H1 (cell line): Measurements from ENCODE around the gene TCERG1. TPM values are rescaled to one million over a fixed set of nuclear protein-coding genes. Genes with fewer than 3 reads are reported as not detected.

Experiments
- CTCF ChIA-PET: fragments of 300-600 bp; sonication (Branson Sonifier 250); formaldehyde crosslinking; loops from one replicate; lab custom pipeline; 2021; ENCODE audit not compliant: partially characterized antibody; lab: Charles Lee
- POLR2A ChIA-PET: fragments of 300-600 bp; sonication (Branson Sonifier 250); formaldehyde crosslinking; loops from one replicate; lab custom pipeline; 2021; ENCODE audit warnings: inconsistent platforms; ENCODE audit not compliant: partially characterized antibody; lab: Charles Lee
- DNase-seq, 2 experiments: peaks; one replicate each; pipeline versions ENCODE4 v3.0.0 to v3.0.0-alpha.2; 2010 to 2022; ENCODE audit warnings: low spot score in 2 of 2, low read depth in 1 of 2, mixed read lengths in 1 of 2
- FAIRE-seq: peaks from 2 replicates; lab custom pipeline; 2011; peaks lifted over from hg19 to GRCh38; lab: Jason Lieb, UNC
- H2AFZ ChIP-seq: 2 replicates; pipeline ENCODE4 v1.8.1; 2012; ENCODE audit warnings: low read length, inconsistent platforms
- H2AK5ac ChIP-seq: 2 replicates; pipeline ENCODE4 v1.6.1; 2013; ENCODE audit warnings: low read depth, low read length
- H2BK120ac ChIP-seq: replicated peaks from 2 replicates; pipeline ENCODE3; 2013; ENCODE audit warnings: low read depth, low read length, inconsistent platforms
- H2BK12ac ChIP-seq: 2 replicates; pipeline ENCODE4 v1.6.1; 2013; ENCODE audit warnings: low read depth, low read length
- H2BK15ac ChIP-seq: 2 replicates; pipeline ENCODE4 v1.6.1; 2013; ENCODE audit warnings: low read length
- H2BK20ac ChIP-seq: 2 replicates; pipeline ENCODE4 v1.6.1; 2013; ENCODE audit warnings: low read length
- H2BK5ac ChIP-seq: 2 replicates; pipeline ENCODE4 v1.6.1; 2013; ENCODE audit warnings: low read depth, low read length
- H3K14ac ChIP-seq: 2 replicates; pipeline ENCODE4 v1.6.1; 2013; ENCODE audit warnings: inconsistent platforms; ENCODE audit not compliant: insufficient read length
- H3K18ac ChIP-seq: 2 replicates; pipeline ENCODE4 v1.6.1; 2013; ENCODE audit warnings: low read length; ENCODE audit errors: extremely low read depth
- H3K23ac ChIP-seq: 2 replicates; pipeline ENCODE4 v1.6.1; 2013; ENCODE audit warnings: inconsistent platforms; ENCODE audit not compliant: insufficient read length
- H3K23me2 ChIP-seq: 2 replicates; pipeline ENCODE4 v1.6.1; 2013; ENCODE audit warnings: low read depth, low read length
- H3K27ac ChIP-seq: 2 replicates; pipeline ENCODE4 v1.6.1; 2011; ENCODE audit warnings: low read depth, low read length, inconsistent platforms
- H3K27me3 ChIP-seq, 4 experiments: replicated peaks in 1 of 4; 1 replicate in 1 of 4; 2 replicates in 3 of 4; pipeline versions ENCODE4 v1.6.1 to v1.8.1; 2011 to 2013; ENCODE audit warnings: low read length in 3 of 4, mild to moderate bottlenecking in 3 of 4, inconsistent platforms in 2 of 4, mixed read lengths in 2 of 4, moderate library complexity in 1 of 4; ENCODE audit not compliant: control insufficient read depth in 3 of 4, insufficient read depth in 3 of 4; ENCODE audit errors: extremely low read depth in 1 of 4
- H3K36me3 ChIP-seq, 4 experiments: 2 replicates each; pipeline versions ENCODE4 v1.6.1 to v1.8.1; 2011 to 2013; ENCODE audit warnings: mild to moderate bottlenecking in 4 of 4, low read length in 3 of 4, moderate library complexity in 2 of 4, control low read depth in 1 of 4, inconsistent platforms in 1 of 4; ENCODE audit not compliant: insufficient read depth in 4 of 4, control insufficient read depth in 2 of 4
- H3K4ac ChIP-seq: replicated peaks from 2 replicates; pipeline ENCODE3; 2013; ENCODE audit warnings: low read length, low read depth, mixed read lengths, inconsistent platforms; ENCODE audit not compliant: insufficient read length
- H3K4me1 ChIP-seq, 4 experiments: replicated peaks in 1 of 4; 1 replicate in 1 of 4; 2 replicates in 3 of 4; pipeline versions ENCODE4 v1.6.1 to v1.8.1; 2011 to 2013; ENCODE audit warnings: low read length in 3 of 4, inconsistent platforms in 2 of 4, mixed read lengths in 1 of 4; ENCODE audit not compliant: insufficient read depth in 4 of 4, control insufficient read depth in 3 of 4
- H3K4me2 ChIP-seq, 2 experiments: 2 replicates each; pipeline versions ENCODE4 v1.6.1 to v1.8.1; 2011 to 2013; ENCODE audit warnings: low read depth in 2 of 2, low read length in 2 of 2, control low read depth in 1 of 2, inconsistent platforms in 1 of 2, mild to moderate bottlenecking in 1 of 2; ENCODE audit not compliant: insufficient read depth in 1 of 2
- H3K4me3 ChIP-seq, 4 experiments: fragments of 200-600, 300-600 bp in 1 of 4; sonication (generic), shearing (Covaris generic), sonication (Bioruptor Twin) in 1 of 4; 2 replicates each; pipeline versions ENCODE4 v1.5.1 to v1.8.1; 2011 to 2016; ENCODE audit warnings: low read length in 4 of 4, low read depth in 3 of 4, control low read depth in 2 of 4, inconsistent platforms in 2 of 4, mild to moderate bottlenecking in 2 of 4, mixed read lengths in 1 of 4, moderate library complexity in 1 of 4; ENCODE audit not compliant: insufficient read depth in 2 of 4; ENCODE audit errors: extremely low read depth in 1 of 4
- H3K56ac ChIP-seq: replicated peaks from 2 replicates; pipeline ENCODE3; 2013; ENCODE audit warnings: low read depth, mild to moderate bottlenecking, mixed read lengths, low read length, inconsistent platforms; ENCODE audit not compliant: insufficient read length
- H3K79me1 ChIP-seq: 2 replicates; pipeline ENCODE4 v1.6.1; 2013; ENCODE audit warnings: low read depth, low read length, control low read depth
- H3K79me2 ChIP-seq, 2 experiments: 2 replicates each; pipeline versions ENCODE4 v1.6.1 to v1.8.1; 2012 to 2013; ENCODE audit warnings: low read length in 2 of 2, mild to moderate bottlenecking in 2 of 2, inconsistent platforms in 1 of 2; ENCODE audit not compliant: insufficient read depth in 2 of 2, control insufficient read depth in 1 of 2
- H3K9ac ChIP-seq, 4 experiments: replicated peaks in 1 of 4; 1 replicate in 1 of 4; 2 replicates in 3 of 4; pipeline versions ENCODE4 v1.6.1 to v1.8.1; 2011 to 2013; ENCODE audit warnings: low read depth in 3 of 4, low read length in 3 of 4, control low read depth in 2 of 4, mild to moderate bottlenecking in 2 of 4, moderate library complexity in 2 of 4, inconsistent platforms in 1 of 4; ENCODE audit errors: extremely low read depth in 1 of 4
- H3K9me3 ChIP-seq, 2 experiments: 2 replicates each; pipeline versions ENCODE4 v1.6.1 to v1.8.1; 2012 to 2013; ENCODE audit warnings: mild to moderate bottlenecking in 2 of 2, moderate library complexity in 2 of 2, control low read depth in 1 of 2, inconsistent platforms in 1 of 2, low read depth in 1 of 2, low read length in 1 of 2, mixed read lengths in 1 of 2; ENCODE audit not compliant: insufficient read depth in 2 of 2
- H4K20me1 ChIP-seq, 2 experiments: replicated peaks in 1 of 2; 2 replicates each; pipeline versions ENCODE3 to v1.8.1; 2011 to 2013; ENCODE audit warnings: inconsistent platforms in 2 of 2, low read length in 2 of 2, mild to moderate bottlenecking in 1 of 2; ENCODE audit not compliant: insufficient read depth in 2 of 2, control insufficient read depth in 1 of 2
- H4K5ac ChIP-seq: 2 replicates; pipeline ENCODE4 v1.6.1; 2013; ENCODE audit warnings: low read length, low read depth, mixed read lengths, inconsistent platforms; ENCODE audit not compliant: insufficient read length
- H4K8ac ChIP-seq: 2 replicates; pipeline ENCODE4 v1.8.0; 2013; ENCODE audit warnings: mild to moderate bottlenecking, moderate library complexity, low read length, inconsistent platforms; ENCODE audit not compliant: insufficient read depth; ENCODE audit errors: extremely low read depth
- H4K91ac ChIP-seq: replicated peaks from 2 replicates; pipeline ENCODE3; 2013; ENCODE audit warnings: low read length, mixed read lengths, inconsistent platforms; ENCODE audit not compliant: insufficient read length
- BACH1 ChIP-seq: IDR thresholded peaks from 2 replicates; pipeline ENCODE4 v1.6.1; 2012; ENCODE audit warnings: low read length, improper control_type of control experiment
- CEBPB ChIP-seq: IDR thresholded peaks from 2 replicates; pipeline ENCODE4 v1.6.1; 2012; ENCODE audit warnings: low read depth, low read length
- CTBP2 ChIP-seq: IDR thresholded peaks from 2 replicates; pipeline ENCODE4 v1.7.0; 2011; ENCODE audit warnings: borderline replicate concordance, mild to moderate bottlenecking, moderate library complexity, mixed read lengths, low read length; ENCODE audit not compliant: insufficient read depth, insufficient read length
- JUN ChIP-seq: IDR thresholded peaks from 2 replicates; pipeline ENCODE4 v1.6.1; 2011; ENCODE audit warnings: low read depth, mild to moderate bottlenecking, improper control_type of control experiment, low read length
- KDM4A ChIP-seq: IDR thresholded peaks from one replicate; pipeline ENCODE4 v1.7.1; 2012; ENCODE audit warnings: low read depth, mild to moderate bottlenecking, moderate library complexity, low read length, inconsistent platforms; ENCODE audit not compliant: severe bottlenecking
- MAFK ChIP-seq: IDR thresholded peaks from 2 replicates; pipeline ENCODE4 v1.6.1; 2012; ENCODE audit warnings: low read depth, mild to moderate bottlenecking, improper control_type of control experiment, low read length
- PHF8 ChIP-seq: fragments of 200-600 bp; sonication (generic); conservative IDR thresholded peaks from 2 replicates; pipeline ENCODE4 v1.7.1; 2012; ENCODE audit warnings: low read depth, mild to moderate bottlenecking, inconsistent platforms, low read length, moderate library complexity
- POLR2A ChIP-seq, 2 experiments: IDR thresholded peaks; 1 replicate in 1 of 2; 2 replicates in 1 of 2; pipeline ENCODE4 v1.6.1; 2011; ENCODE audit warnings: low read depth in 2 of 2, low read length in 2 of 2, mild to moderate bottlenecking in 2 of 2; ENCODE audit errors: control extremely low read depth in 1 of 2
- SP2 ChIP-seq: IDR thresholded peaks from 2 replicates; pipeline ENCODE4 v1.6.1; 2012; ENCODE audit warnings: mild to moderate bottlenecking, low read length, inconsistent platforms
- SUZ12 ChIP-seq: fragments of 200-600 bp; sonication (generic); IDR thresholded peaks from 2 replicates; pipeline ENCODE4 v1.6.1; 2012; ENCODE audit warnings: mild to moderate bottlenecking, inconsistent platforms, low read length, moderate library complexity, mixed read lengths
- TAF1 ChIP-seq: IDR thresholded peaks from 2 replicates; pipeline ENCODE4 v1.6.1; 2011; ENCODE audit warnings: mild to moderate bottlenecking, low read depth, low read length
- TBP ChIP-seq: IDR thresholded peaks from 2 replicates; pipeline ENCODE4 v1.6.1; 2011; ENCODE audit warnings: low read depth, low read length, improper control_type of control experiment
- WGBS, 2 experiments: shearing (Covaris generic) in 1 of 2; methylation state at CpG; one replicate each; pipeline versions ENCODE4 v1.1.6 to v1.1.7; 2013 to 2015; ENCODE audit warnings: low lambda C conversion rate in 2 of 2, mixed read lengths in 2 of 2, inconsistent platforms in 1 of 2, low coverage in 1 of 2, missing lambda C conversion rate in 1 of 2; ENCODE audit not compliant: insufficient replicate concordance in 2 of 2, insufficient coverage in 1 of 2, insufficient read length in 1 of 2; ENCODE audit errors: extremely low coverage in 1 of 2, missing lambda C conversion rate in 1 of 2; 5-methylcytosine and 5-hydroxymethylcytosine counted together
- polyA plus RNA-seq, 7 experiments: library from polyadenylated mRNA; depleted of rRNA in 3 of 7; stranded (reverse) in 5 of 7; unstranded in 2 of 7; fragments of >200 nt in 5 of 7; fragments of 200-250 nt in 2 of 7; gene quantifications; 1 replicate in 5 of 7; 2 replicates in 1 of 7; 4 replicates in 1 of 7; pipeline versions ENCODE4 v1.2.1 to v1.2.3, GENCODE V29; 2011 to 2013; ENCODE audit warnings: missing spikeins in 2 of 7, mixed read lengths in 2 of 7
- total RNA-seq: library from RNA; stranded (reverse); fragmentation: NEBNext Ultra II Directional; extraction: Animal tissue kit (Norgen Biotek cat#: 25700); gene quantifications from 2 replicates; pipeline ENCODE4 v1.2.1, GENCODE V29; 2021

TCERG1 gene
- total and polyA plus RNA-seq, 2 of the 8 experiments (the other 6 are each of a cell fraction or from before 2014, with no cell fraction given), result 105 to 122 TPM

DNA sequence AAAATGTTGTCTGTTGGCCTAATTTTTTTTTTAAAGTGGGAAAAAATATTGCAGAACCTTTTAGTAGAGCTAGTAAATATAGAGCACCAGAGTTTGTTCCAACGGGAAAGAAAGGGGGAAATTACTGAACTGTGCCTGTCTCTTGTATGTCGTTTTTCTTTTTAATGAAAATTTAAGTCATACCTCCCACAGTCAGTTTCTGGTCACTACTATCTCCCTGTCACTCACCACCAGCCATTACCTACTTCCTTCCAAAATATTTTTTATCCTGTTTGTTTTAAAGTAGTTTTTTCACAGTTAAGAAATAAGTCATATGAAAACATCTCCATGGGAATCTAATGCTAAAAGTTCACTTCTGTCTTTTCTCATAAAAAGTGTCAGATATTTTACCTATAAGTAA, 47.5 kb downstream of the TCERG1 start:
- POLR2A ChIA-PET, result no interaction called here
- Histone ChIP-seq H3K14ac (no peak overlapping the region), H3K4me1 (no peaks in the 10 kb centered on the region), H3K79me1 (no peaks in the 10 kb centered on the region; the same call in 1 of the 2 replicates), H3K9me3 (no peaks in the 10 kb centered on the region), H2BK120ac (no peak overlapping the region), H2BK15ac (no peak overlapping the region), H2BK20ac (no peak overlapping the region), H4K5ac (no peak overlapping the region), H2AFZ (no peak overlapping the region), H4K91ac (no peak overlapping the region), H3K56ac (no peak overlapping the region), H3K4me2 (no peak overlapping the region), H3K27me3 (no peaks in the 10 kb centered on the region), H3K36me3 (peaks cover 0 to 46% (median 8%) of the 10 kb centered on the region in 4 experiments; a peak in 5 of 8 replicates), H3K27ac (no peak overlapping the region), H3K18ac (no peak overlapping the region), H3K23me2 (no peaks in the 10 kb centered on the region), H3K9ac (no peak overlapping the region), H3K4me3 (no peak overlapping the region), H2BK5ac (no peak overlapping the region), H4K20me1 (peaks cover 0 to 1% of the 10 kb centered on the region in 2 experiments), H3K79me2 (no peaks in the 10 kb centered on the region), H3K23ac (no peak overlapping the region), H2BK12ac (no peak overlapping the region), H2AK5ac (no peak overlapping the region), H4K8ac (no peak overlapping the region), H3K4ac (no peak overlapping the region)
- FAIRE-seq (no peak), DNase-seq (no peak)
- no peak for TF ChIP-seq JUN
- no peak for TF ChIP-seq TAF1
- no peak for TF ChIP-seq POLR2A (IDR thresholded peaks at IDR 0.05; ENCODE audit: control extremely low read depth in 1 of 2, low read depth in 2 of 2, low read length in 2 of 2)
- TF ChIP-seq KDM4A, result no peak
- TF ChIP-seq TBP, result no peak
- no peak for TF ChIP-seq PHF8
- no peak for TF ChIP-seq SUZ12
- TF ChIP-seq CEBPB, result no peak
- no peak for TF ChIP-seq SP2
- no peak for TF ChIP-seq BACH1
- no peak for TF ChIP-seq MAFK
- no peak for TF ChIP-seq CTBP2
- 85% methylated on average over 2 of the region's 2 CpGs; no CpG with 5 or more reads in 1 of the 2 experiments for WGBS, 2 experiments
- CTCF ChIA-PET, result no interaction called here
